GM12878 (cell line): ENCODE results near the gene ZNF304. TPM values are rescaled to one million over a fixed set of nuclear protein-coding genes. Genes with fewer than 3 reads are reported as not detected.

Experiments
- CEBPB ChIP-seq, 2 experiments: fragments of 150-350 bp in 1 of 2; IDR thresholded peaks; 2 replicates each; pipeline ENCODE4 v1.6.1; 2012 to 2014; ENCODE audit warnings: low read depth in 2 of 2, low read length in 2 of 2, borderline replicate concordance in 1 of 2, inconsistent platforms in 1 of 2
- CREB1 ChIP-seq: IDR thresholded peaks from 2 replicates; pipeline ENCODE4 v1.6.1; 2012; ENCODE audit warnings: low read depth, mild to moderate bottlenecking, inconsistent platforms
- CREM ChIP-seq: IDR thresholded peaks from 2 replicates; pipeline ENCODE4 v1.6.1; 2014; ENCODE audit warnings: antibody characterized with exemption, low read depth
- CUX1 ChIP-seq: IDR thresholded peaks from 2 replicates; pipeline ENCODE4 v1.6.1; 2012; ENCODE audit warnings: improper control_type of control experiment, low read depth, low read length; ENCODE audit not compliant: insufficient replicate concordance
- DPF2 ChIP-seq: fragments of 450-650 bp; IDR thresholded peaks from 2 replicates; pipeline ENCODE4 v1.6.1; 2017; ENCODE audit warnings: mild to moderate bottlenecking
- IRF3 ChIP-seq: fragments of 450-650 bp; IDR thresholded peaks from 2 replicates; pipeline ENCODE4 v1.6.1; 2014; ENCODE audit warnings: mild to moderate bottlenecking
- MEF2B ChIP-seq: fragments of 450-650 bp; IDR thresholded peaks from 2 replicates; pipeline ENCODE4 v1.6.1; 2018; ENCODE audit warnings: mild to moderate bottlenecking, moderate library complexity; ENCODE audit not compliant: partially characterized antibody, poor library complexity, severe bottlenecking
- NR2F1 ChIP-seq: fragments of 450-650 bp; conservative IDR thresholded peaks from 2 replicates; pipeline ENCODE4 v1.6.1; 2017; ENCODE audit warnings: mild to moderate bottlenecking
- POLR2AphosphoS2 ChIP-seq: IDR thresholded peaks from 2 replicates; pipeline ENCODE4 v1.6.1; 2011; ENCODE audit warnings: low read depth, mild to moderate bottlenecking, low read length, improper control_type of control experiment, moderate library complexity
- SIN3A ChIP-seq: IDR thresholded peaks from 2 replicates; pipeline ENCODE4 v1.6.1; 2012; ENCODE audit warnings: low read depth, low read length, improper control_type of control experiment
- SIX5 ChIP-seq: IDR thresholded peaks from 2 replicates; pipeline ENCODE4 v1.6.1; 2011; ENCODE audit warnings: mild to moderate bottlenecking, low read depth, low read length, moderate library complexity; ENCODE audit not compliant: severe bottlenecking
- SKIL ChIP-seq: fragments of 450-650 bp; IDR thresholded peaks from 2 replicates; pipeline ENCODE4 v1.6.1; 2017; ENCODE audit warnings: mild to moderate bottlenecking, low read depth, inconsistent platforms; ENCODE audit not compliant: poor library complexity, severe bottlenecking
- SMARCA5 ChIP-seq: fragments of 450-650 bp; IDR thresholded peaks from 2 replicates; pipeline ENCODE4 v1.6.1; 2017; ENCODE audit warnings: mild to moderate bottlenecking
- SREBF1 ChIP-seq: IDR thresholded peaks from 2 replicates; pipeline ENCODE4 v1.6.1; 2012; ENCODE audit warnings: mild to moderate bottlenecking, low read length
- ZNF274 ChIP-seq: IDR thresholded peaks from one replicate; pipeline ENCODE4 v1.8.0; 2011; ENCODE audit not compliant: insufficient read length, insufficient read depth
- ZNF687 ChIP-seq: fragments of 450-650 bp; IDR thresholded peaks from 2 replicates; pipeline ENCODE4 v1.6.1; 2017; ENCODE audit warnings: mild to moderate bottlenecking, moderate library complexity
- ZSCAN29 ChIP-seq: fragments of 450-650 bp; IDR thresholded peaks from 2 replicates; pipeline ENCODE4 v1.6.1; 2017; ENCODE audit warnings: mild to moderate bottlenecking, moderate library complexity
- polyA plus RNA-seq, 11 experiments: library from polyadenylated mRNA; depleted of rRNA in 4 of 11; unstranded in 6 of 11; stranded (reverse) in 5 of 11; fragments of >200 nt; fragmentation: Nextera tagmentation in 4 of 11; fragmentation: Illumina TruSeq in 1 of 11; extraction: Ambion mirVana in 4 of 11; extraction: Trizol in 1 of 11; gene quantifications; 1 replicate in 1 of 11; 2 replicates in 10 of 11; pipeline versions ENCODE4 v1.2.1 to v1.2.3, GENCODE V29; 2011 to 2016; ENCODE audit warnings: inconsistent platforms in 2 of 11, missing spikeins in 2 of 11, low read depth in 1 of 11
- total RNA-seq, 4 experiments: library from RNA; depleted of rRNA in 3 of 4; stranded (reverse); fragments of >200 nt in 3 of 4; fragmentation: Illumina TruSeq in 1 of 4; extraction: Trizol in 1 of 4; gene quantifications; 2 replicates each; pipeline versions ENCODE4 v1.2.1 to v1.2.3, GENCODE V29; 2013 to 2021

The ZNF304 gene
- total and polyA plus RNA-seq, 10 of the 15 experiments (the other 5 are each of a cell fraction or from before 2014, with no cell fraction given) = 1.1 to 11.6 (median 6.9) TPM

- TF ChIP-seq SIN3A = peak; percentile 51; the same call in 1 of the 2 replicates
- peak; percentile 10; the same call in 1 of the 2 replicates for TF ChIP-seq IRF3
- TF ChIP-seq SREBF1 = no peak; the same call in 1 of the 2 replicates
- TF ChIP-seq CUX1 = no peak
- TF ChIP-seq CREB1 = peak; percentile 99
- no peak for TF ChIP-seq NR2F1
- peak; percentile 98 for TF ChIP-seq CREM
- TF ChIP-seq MEF2B = no peak
- no peak for TF ChIP-seq POLR2AphosphoS2
- TF ChIP-seq SIX5 = peak; percentile 87
- no peak for TF ChIP-seq CEBPB (IDR thresholded peaks at IDR 0.05; ENCODE audit: borderline replicate concordance in 1 of 2, low read depth in 2 of 2, low read length in 2 of 2)
- TF ChIP-seq SKIL = no peak
- no peak for TF ChIP-seq SMARCA5
- TF ChIP-seq ZNF274 = no peak
- no peak for TF ChIP-seq ZSCAN29
- no peak for TF ChIP-seq DPF2
- TF ChIP-seq ZNF687 = no peak
Measured at GRCh38 chr19:57389730-57390598, 38.9 kb downstream of the ZNF304 start, which contains the start of gene ZNF548 (continued).
